A549 (cell line): ENCODE data around the gene TRIM54. TPM values are rescaled to one million over a fixed set of nuclear protein-coding genes. Genes with fewer than 3 reads are reported as not detected.

Experiments
- ATAC-seq, 2 experiments: fragments of 200-7000 bp in 1 of 2; fragments of >200 bp in 1 of 2; cut with Nextera tagmentation in 1 of 2; cut with Tn5 transposase in 1 of 2; 3 replicates each; pipeline versions ENCODE4 v1.8.0 to v1.9.1; 2018 to 2020; ENCODE audit warnings: mild to moderate bottlenecking in 1 of 2, moderate library complexity in 1 of 2
- CTCF ChIA-PET: fragments of 300-600 bp; sonication (Branson Sonifier 250); formaldehyde crosslinking; extraction: SDS; loops from one replicate; lab custom pipeline; 2021; ENCODE audit warnings: antibody characterized with exemption, inconsistent platforms; lab: Yijun Ruan, JAX
- POLR2A ChIA-PET: fragments of 350-600 bp; formaldehyde crosslinking; extraction: SDS; loops from one replicate; lab custom pipeline; 2021; ENCODE audit warnings: antibody characterized with exemption, inconsistent platforms; lab: Yijun Ruan, JAX
- DNase-seq, 2 experiments: peaks; one replicate each; pipeline versions ENCODE4 v3.0.0 to v3.0.0-alpha.2; 2011 to 2016; ENCODE audit warnings: low read depth in 1 of 2, low spot score in 1 of 2
- FAIRE-seq: peaks from 2 replicates; lab custom pipeline; 2011; peaks lifted over from hg19 to GRCh38; lab: Jason Lieb, UNC
- H3K27ac ChIP-seq, 2 experiments: fragments of >200 bp; sonication (Bioruptor Twin); formaldehyde crosslinking; 3 replicates each; pipeline ENCODE4 v1.5.1; 2016 to 2017
- H3K4me1 ChIP-seq: fragments of >200 bp; sonication (Bioruptor Twin); formaldehyde crosslinking; 3 replicates; pipeline ENCODE4 v1.6.1; 2016
- H3K4me2 ChIP-seq: fragments of >200 bp; sonication (Bioruptor Twin); formaldehyde crosslinking; 3 replicates; pipeline ENCODE4 v1.6.1; 2016
- H3K4me3 ChIP-seq: fragments of >200 bp; sonication (Bioruptor Twin); formaldehyde crosslinking; 3 replicates; pipeline ENCODE4 v1.5.1; 2016
- H3K9me3 ChIP-seq: fragments of >200 bp; sonication (Bioruptor Twin); formaldehyde crosslinking; 3 replicates; pipeline ENCODE4 v1.6.1; 2016
- ATOH8 ChIP-seq: fragments of 250-450 bp; sonication (Bioruptor Pico); IDR thresholded peaks from 2 replicates; pipeline ENCODE4 v1.5.0; 2020; ENCODE audit warnings: low read depth, mild to moderate bottlenecking, moderate library complexity
- CBX8 ChIP-seq: fragments of 200-600 bp; sonication (generic); IDR thresholded peaks from 2 replicates; pipeline ENCODE4 v1.6.1; 2016
- CEBPB ChIP-seq, 2 experiments: fragments of >200 bp in 1 of 2; sonication (Bioruptor Twin) in 1 of 2; formaldehyde crosslinking in 1 of 2; IDR thresholded peaks; 2 replicates each; pipeline ENCODE4 v1.6.1; 2012 to 2016
- CHD2 ChIP-seq: fragments of 150-350 bp; IDR thresholded peaks from 2 replicates; pipeline ENCODE4 v1.6.1; 2014; ENCODE audit warnings: low read length; ENCODE audit not compliant: partially characterized antibody
- CHD4 ChIP-seq: fragments of 200-600 bp; sonication (generic); IDR thresholded peaks from 2 replicates; pipeline ENCODE4 v1.6.1; 2016; ENCODE audit warnings: antibody characterized with exemption, mild to moderate bottlenecking, borderline replicate concordance
- ELK1 ChIP-seq: fragments of 150-350 bp; IDR thresholded peaks from 2 replicates; pipeline ENCODE4 v1.6.1; 2014; ENCODE audit warnings: low read depth, mild to moderate bottlenecking, low read length
- EP300 ChIP-seq, 2 experiments: fragments of >200 bp; sonication (Bioruptor Twin); formaldehyde crosslinking; IDR thresholded peaks; 2 replicates in 1 of 2; 3 replicates in 1 of 2; pipeline ENCODE4 v1.6.1; 2016 to 2017
- ESRRA ChIP-seq: fragments of 150-350 bp; IDR thresholded peaks from 2 replicates; pipeline ENCODE4 v1.6.1; 2014; ENCODE audit warnings: mild to moderate bottlenecking, low read length, borderline replicate concordance
- FOSL2 ChIP-seq, 2 experiments: fragments of 450-650 bp in 1 of 2; fragments of >200 bp in 1 of 2; sonication (Bioruptor Twin) in 1 of 2; formaldehyde crosslinking; IDR thresholded peaks; 2 replicates each; pipeline versions ENCODE4 v1.5.0 to v1.6.1; 2016 to 2020; ENCODE audit warnings: mild to moderate bottlenecking in 1 of 2, moderate library complexity in 1 of 2
- HMGXB4 ChIP-seq: fragments of 250-450 bp; sonication (Bioruptor Pico); IDR thresholded peaks from 2 replicates; pipeline ENCODE4 v1.5.0; 2021; ENCODE audit warnings: mild to moderate bottlenecking, moderate library complexity, borderline replicate concordance
- MAFK ChIP-seq: fragments of 450-650 bp; IDR thresholded peaks from 2 replicates; pipeline ENCODE4 v1.6.1; 2014; ENCODE audit not compliant: partially characterized antibody
- MAZ ChIP-seq: fragments of 150-350 bp; IDR thresholded peaks from 2 replicates; pipeline ENCODE4 v1.6.1; 2014; ENCODE audit warnings: antibody characterized with exemption, low read depth, low read length, borderline replicate concordance
- NFE2L2 ChIP-seq: fragments of 150-350 bp; conservative IDR thresholded peaks from 2 replicates; pipeline ENCODE4 v1.6.1; 2014; ENCODE audit warnings: low read length
- NPAS2 ChIP-seq: fragments of 250-450 bp; sonication (Bioruptor Pico); IDR thresholded peaks from 2 replicates; pipeline ENCODE4 v1.8.0; 2022; ENCODE audit warnings: mild to moderate bottlenecking, moderate library complexity, borderline replicate concordance
- SMC3 ChIP-seq: fragments of >200 bp; sonication (Bioruptor Twin); formaldehyde crosslinking; IDR thresholded peaks from 3 replicates; pipeline ENCODE4 v1.6.1; 2018; ENCODE audit warnings: inconsistent platforms
- SREBF2 ChIP-seq: fragments of 450-650 bp; IDR thresholded peaks from 2 replicates; pipeline ENCODE4 v1.6.1; 2014; ENCODE audit warnings: mild to moderate bottlenecking, moderate library complexity
- TFCP2L1 ChIP-seq: fragments of 250-450 bp; sonication (Bioruptor Pico); IDR thresholded peaks from 2 replicates; pipeline ENCODE4 v1.5.0; 2021; ENCODE audit warnings: mild to moderate bottlenecking
- TP53 ChIP-seq: fragments of 250-450 bp; sonication (Bioruptor Pico); IDR thresholded peaks from 2 replicates; pipeline ENCODE4 v1.5.0; 2021; ENCODE audit warnings: mild to moderate bottlenecking, moderate library complexity
- ZC3H11A ChIP-seq: fragments of 450-650 bp; IDR thresholded peaks from 2 replicates; pipeline ENCODE4 v1.6.1; 2014; ENCODE audit warnings: antibody characterized with exemption, mild to moderate bottlenecking
- ZNF302 ChIP-seq: fragments of 250-450 bp; sonication (Bioruptor Pico); IDR thresholded peaks from 2 replicates; pipeline ENCODE4 v1.9.0; 2021; ENCODE audit warnings: inconsistent platforms, mild to moderate bottlenecking, moderate library complexity
- WGBS: methylation state at CpG from one replicate; pipeline ENCODE4 v1.1.6; 2017; ENCODE audit errors: missing lambda C conversion rate; 5-methylcytosine and 5-hydroxymethylcytosine counted together
- polyA plus RNA-seq, 4 experiments: library from polyadenylated mRNA; depleted of rRNA in 3 of 4; stranded (reverse); fragments of >200 nt; fragmentation: RNase III in 1 of 4; extraction: RNeasy Plus Mini Kit Qiagen cat#74134 plus additional on column Dnase treatment in 1 of 4; gene quantifications; 2 replicates in 3 of 4; 3 replicates in 1 of 4; pipeline ENCODE4 v1.2.3, GENCODE V29; 2011 to 2017

Gene TRIM54
- polyA plus RNA-seq, 2 of the 4 experiments (the other 2 are of a cell fraction), result 0.13 to 0.14 TPM

GRCh38 chr2:27280826-27281225, 1.4 kb upstream of the TRIM54 start:
- peak overlapping the region in 1 of 2 experiments; percentile 1; a peak in 1 of 6 replicates for H3K27ac ChIP-seq
- TF ChIP-seq SREBF2, result no peak
- TF ChIP-seq, all 56 proteins: peak for 0
- Histone ChIP-seq H3K4me3 (no peak overlapping the region), H3K4me1 (peaks cover 26% of the 10 kb centered on the region), H3K9me3 (no peaks in the 10 kb centered on the region), H3K4me2 (no peak overlapping the region)
- ChIA-PET POLR2A (interaction anchor here (2.0 kb wide), 1 partner anchor 69 kb away, joined by 6 read pairs; the partner anchor contains the start of genes ATRAID and SLC5A6), CTCF (interaction anchor here (0.6 to 12.1 kb wide), 33 partner anchors 13 to 434 kb away, joined by 3 to 394 read pairs (median 9); partner anchors contain the start of genes ABHD1, AGBL5, KHK and SLC30A3)
- WGBS, result 52% methylated on average over 3 of the region's 3 CpGs
- ATAC-seq, result peak in 1 of 2 experiments; percentile 22; a peak in 3 of 6 replicates
- no peak for DNase-seq
- FAIRE-seq, result no peak

- H3K4me2 ChIP-seq, result no peak overlapping the region
- H3K9me3 ChIP-seq, result no peaks in the 10 kb centered on the region
- CTCF ChIA-PET, result interaction anchor here (0.7 to 12.1 kb wide), 28 partner anchors 14 to 435 kb away, joined by 3 to 394 read pairs (median 8); partner anchors contain the start of genes ABHD1, KHK, SLC30A3 and TCF23
- peaks cover 26% of the 10 kb centered on the region for H3K4me1 ChIP-seq
- no peak for FAIRE-seq
- TF ChIP-seq NFE2L2, result no peak
- TF ChIP-seq MAZ, result no peak
- no peak for TF ChIP-seq ATOH8
- no peak for TF ChIP-seq CEBPB (IDR thresholded peaks at IDR 0.05)
- TF ChIP-seq, all 56 proteins: peak for 0
- 82% methylated on average over 3 of the region's 3 CpGs for WGBS
- ATAC-seq, result no peak
- POLR2A ChIA-PET, result no interaction called here
- Histone ChIP-seq H3K4me3 (no peak overlapping the region), H3K27ac (peak overlapping the region in 1 of 2 experiments; percentile 75; a peak in 4 of 6 replicates)
- DNase-seq, result no peak
These were observed 787 bp upstream of the TRIM54 start for GRCh38 chr2:27281442-27281841.

- no peak for FAIRE-seq
- peak; percentile 7 to 53; a peak in 3 of 6 replicates for ATAC-seq
- H3K9me3 ChIP-seq, result no peaks in the 10 kb centered on the region
- H3K4me1 ChIP-seq, result peaks cover 26% of the 10 kb centered on the region
- peak in 1 of 2 experiments; percentile 31 for DNase-seq
- no peak overlapping the region for H3K4me3 ChIP-seq
- WGBS, result 47% methylated on average over 5 of the region's 5 CpGs
- ChIA-PET CTCF (interaction anchor here (0.6 to 12.1 kb wide), 13 partner anchors 13 to 437 kb away, joined by 3 to 394 read pairs (median 8); partner anchors contain the start of gene SLC30A3), POLR2A (no interaction called here)
- H3K27ac ChIP-seq, result peak overlapping the region; percentile 38 to 75
- TF ChIP-seq NFE2L2 (0 out of 2 replicates have a peak, but pooled peaks have one; percentile 29), EP300 (IDR thresholded peaks at IDR 0.05) (no peak), MAFK (peak; percentile 29)
- peak overlapping the region; percentile 51 for H3K4me2 ChIP-seq
These were observed 663 bp downstream of the TRIM54 start for GRCh38 chr2:27282892-27283291.

GRCh38 chr2:27284996-27285395, 2.8 kb downstream of the TRIM54 start:
- H3K9me3 ChIP-seq, result no peaks in the 10 kb centered on the region
- peaks cover 25% of the 10 kb centered on the region for H3K4me1 ChIP-seq
- CTCF ChIA-PET, result interaction anchor here (3.2 to 12.1 kb wide), 5 partner anchors 11 to 188 kb away, joined by 12 to 394 read pairs (median 205); partner anchors contain the start of gene SLC30A3
- 74% methylated on average over 1 of the region's 1 CpG for WGBS
- DNase-seq (no peak), ATAC-seq (no peak), FAIRE-seq (no peak)
- H3K4me2 ChIP-seq, result no peak overlapping the region
- POLR2A ChIA-PET, result no interaction called here
- H3K4me3 ChIP-seq, result no peak overlapping the region
- H3K27ac ChIP-seq, result no peak overlapping the region
- TF ChIP-seq ESRRA, result no peak
- no peak for TF ChIP-seq MAFK
- TF ChIP-seq CHD4, result no peak
- no peak for TF ChIP-seq TFCP2L1
- no peak for TF ChIP-seq SMC3

- ChIA-PET CTCF (interaction anchor here (10.6 to 12.1 kb wide), 3 partner anchors 11 to 33 kb away, joined by 205 to 394 read pairs (median 302); partner anchors contain the start of gene SLC30A3), POLR2A (no interaction called here)
- TF ChIP-seq ATOH8 (no peak), CHD2 (no peak), ZNF302 (no peak), CBX8 (no peak), ELK1 (no peak), TP53 (no peak), FOSL2 (IDR thresholded peaks at IDR 0.05) (no peak), FOSL2 (CRISPR knock-in tag; IDR thresholded peaks at IDR 0.05) (no peak), ZC3H11A (no peak), HMGXB4 (CRISPR knock-in tag) (no peak), TFCP2L1 (no peak), NPAS2 (CRISPR knock-in tag) (no peak)
- ATAC-seq (no peak), DNase-seq (no peak), FAIRE-seq (no peak)
- H3K4me1 ChIP-seq, result peaks cover 21% of the 10 kb centered on the region
- no peak overlapping the region for H3K4me3 ChIP-seq
- no peaks in the 10 kb centered on the region for H3K9me3 ChIP-seq
- H3K4me2 ChIP-seq, result no peak overlapping the region
- no peak overlapping the region for H3K27ac ChIP-seq
- 67% methylated on average over 6 of the region's 6 CpGs for WGBS
These were observed 3.3 kb downstream of the TRIM54 start for GRCh38 chr2:27285481-27285880.
